MM.1S (cell line): ENCODE data around the gene GBGT1.

Source experiments
- EZH2 ChIP-seq: fragments of 300-600 bp; sonication (generic); optimal IDR thresholded peaks from 2 replicates; pipeline ENCODE3; 2017; ENCODE audit warnings: low read depth, mild to moderate bottlenecking, antibody characterized with exemption, low read length, mixed read lengths
- EZH2phosphoT487 ChIP-seq: fragments of 300-600 bp; sonication (generic); IDR thresholded peaks from 2 replicates; pipeline ENCODE4 v1.6.1; 2018; ENCODE audit warnings: antibody characterized with exemption, low read length
- TF ChIP-seq, protein P1 (sequence below): fragments of 300-600 bp; sonication (generic); IDR thresholded peaks from 2 replicates; pipeline ENCODE4 v1.5.1; 2016; ENCODE audit warnings: antibody characterized with exemption, low read length, mixed read lengths

- TF ChIP-seq, protein P1, sequence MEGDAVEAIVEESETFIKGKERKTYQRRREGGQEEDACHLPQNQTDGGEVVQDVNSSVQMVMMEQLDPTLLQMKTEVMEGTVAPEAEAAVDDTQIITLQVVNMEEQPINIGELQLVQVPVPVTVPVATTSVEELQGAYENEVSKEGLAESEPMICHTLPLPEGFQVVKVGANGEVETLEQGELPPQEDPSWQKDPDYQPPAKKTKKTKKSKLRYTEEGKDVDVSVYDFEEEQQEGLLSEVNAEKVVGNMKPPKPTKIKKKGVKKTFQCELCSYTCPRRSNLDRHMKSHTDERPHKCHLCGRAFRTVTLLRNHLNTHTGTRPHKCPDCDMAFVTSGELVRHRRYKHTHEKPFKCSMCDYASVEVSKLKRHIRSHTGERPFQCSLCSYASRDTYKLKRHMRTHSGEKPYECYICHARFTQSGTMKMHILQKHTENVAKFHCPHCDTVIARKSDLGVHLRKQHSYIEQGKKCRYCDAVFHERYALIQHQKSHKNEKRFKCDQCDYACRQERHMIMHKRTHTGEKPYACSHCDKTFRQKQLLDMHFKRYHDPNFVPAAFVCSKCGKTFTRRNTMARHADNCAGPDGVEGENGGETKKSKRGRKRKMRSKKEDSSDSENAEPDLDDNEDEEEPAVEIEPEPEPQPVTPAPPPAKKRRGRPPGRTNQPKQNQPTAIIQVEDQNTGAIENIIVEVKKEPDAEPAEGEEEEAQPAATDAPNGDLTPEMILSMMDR = no peak
- TF ChIP-seq EZH2 (no peak), EZH2phosphoT487 (no peak)
Observed at GRCh38 chr9:133204335-133204992, 40.8 kb upstream of the GBGT1 start.
